Amniotic stem cell (primary cell): ENCODE data around the gene SLX9.

ENCODE experiments used
- DNase-seq: peaks from one replicate; lab custom pipeline; 2025; lab: John Stamatoyannopoulos, UW

Gene SLX9

GRCh38 chr21:44977616-44978340, 37.9 kb downstream of the SLX9 start:
- DNase-seq: no peak

DNA sequence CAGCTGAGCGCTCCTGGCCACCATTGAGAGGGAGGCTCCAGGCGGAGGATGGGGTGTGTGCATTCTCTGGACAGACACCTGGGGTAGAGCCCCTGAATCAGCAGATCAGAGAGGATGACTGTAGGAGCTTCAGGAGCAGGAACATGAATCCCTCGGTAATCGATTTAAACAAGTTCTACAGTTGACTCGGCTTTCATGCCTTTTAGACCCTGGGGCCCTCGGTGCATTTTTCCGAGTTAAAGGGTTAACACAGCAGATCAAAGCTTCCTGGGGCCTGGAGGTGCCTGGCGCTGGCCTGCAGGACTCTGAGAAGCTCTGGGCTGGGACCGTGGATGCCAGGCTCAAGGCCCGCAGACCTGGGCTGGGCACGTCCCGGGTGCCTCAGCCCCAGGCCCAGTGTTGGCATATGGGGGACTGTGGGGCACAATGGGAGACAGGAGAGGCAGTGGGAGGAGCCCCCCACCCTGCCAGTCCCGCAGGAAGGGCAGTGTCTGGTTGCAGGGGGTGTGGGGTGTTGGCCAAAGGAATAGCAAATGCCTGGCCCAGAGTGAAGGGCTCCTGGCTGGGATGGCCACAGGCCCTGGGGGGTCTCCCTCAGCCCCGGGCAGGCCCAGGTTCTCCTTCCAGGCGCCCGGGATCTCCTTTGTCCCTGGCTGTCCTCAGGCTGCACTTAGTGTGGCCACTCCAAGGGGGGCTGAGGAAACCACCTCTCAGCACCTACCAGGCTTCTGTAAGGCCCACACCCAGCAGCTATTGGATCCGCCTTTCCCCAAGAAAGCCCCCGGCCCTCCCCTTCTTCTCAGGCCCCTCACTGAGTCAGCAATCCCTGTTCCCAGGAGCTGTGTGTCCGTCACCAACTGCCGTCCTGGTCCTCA, 40.1 kb downstream of the SLX9 start:
- DNase-seq: no peak

- DNase-seq: no peak
Observed at GRCh38 chr21:44980562-44981489, 41.0 kb downstream of the SLX9 start.

DNA sequence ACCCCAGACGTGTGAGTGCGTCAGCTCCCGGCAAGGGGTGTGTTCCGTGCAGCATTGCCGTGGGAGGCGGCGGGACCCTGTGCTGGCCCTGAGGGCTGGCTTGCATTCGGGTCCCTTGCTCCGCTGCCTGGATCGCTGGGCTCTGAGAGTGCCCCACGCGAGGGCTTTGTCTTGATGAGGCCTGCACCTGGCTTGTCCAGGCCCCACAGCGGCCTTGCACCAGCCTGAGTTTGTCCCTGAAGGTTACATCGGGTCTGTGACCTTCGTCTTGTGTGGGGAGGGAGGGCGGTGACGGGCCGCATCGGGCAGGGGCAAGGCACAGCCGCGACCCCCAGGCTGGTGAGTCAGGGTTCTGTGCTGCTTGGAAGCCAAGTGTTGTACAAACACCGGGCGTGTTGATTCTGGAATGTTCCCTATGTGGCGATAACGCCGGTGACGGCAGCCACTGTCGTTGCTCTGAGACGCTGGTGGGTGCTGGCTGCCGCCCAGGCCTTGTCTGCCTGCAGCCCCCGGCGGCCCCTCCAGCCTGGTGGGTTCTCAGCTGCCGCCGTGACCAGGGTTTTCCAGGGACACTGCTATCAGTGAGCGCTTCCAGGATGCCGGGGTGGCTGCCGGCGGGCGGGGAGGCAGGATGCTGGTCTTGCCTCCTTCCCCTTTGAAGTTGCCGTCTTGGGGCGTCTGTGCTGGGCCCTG, 42.9 kb downstream of the SLX9 start:
- no peak for DNase-seq

DNA sequence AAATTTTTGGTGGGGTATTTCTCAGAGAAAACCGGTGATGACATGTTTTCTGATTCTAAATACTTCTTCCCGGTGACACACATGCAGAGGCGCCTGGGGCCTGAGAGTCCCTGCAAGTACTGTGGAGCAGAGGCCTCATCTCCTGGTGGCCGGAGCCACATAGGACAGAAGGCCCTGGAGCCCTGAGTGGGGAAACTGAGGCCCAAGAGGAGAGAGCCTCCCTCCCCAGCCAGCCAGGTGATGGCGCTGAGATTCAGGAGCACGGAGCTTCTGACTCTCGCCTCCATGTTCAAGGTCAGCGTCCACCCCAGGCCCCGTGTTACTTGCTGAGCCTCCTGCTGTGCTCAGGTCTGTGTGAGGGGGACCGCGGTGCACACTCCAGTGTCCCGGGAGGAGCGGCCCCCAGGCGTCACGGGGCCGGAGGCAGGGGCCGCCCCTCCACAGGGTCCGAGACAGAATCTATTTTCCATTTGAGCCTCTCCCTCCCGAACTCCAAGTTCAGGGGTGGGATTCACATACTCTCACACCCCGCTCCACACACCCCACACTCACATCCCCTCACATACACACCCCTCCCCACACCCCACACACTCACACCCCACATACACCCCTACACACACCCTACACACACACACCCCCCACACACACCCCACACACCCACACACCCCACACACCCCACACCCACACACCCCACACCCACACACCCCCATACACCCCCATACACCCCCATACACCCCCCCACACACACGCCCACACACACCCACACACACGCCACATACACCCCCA, 43.8 kb downstream of the SLX9 start:
- no peak for DNase-seq

GRCh38 chr21:44984428-44984791, 44.6 kb downstream of the SLX9 start:
- no peak for DNase-seq

DNA sequence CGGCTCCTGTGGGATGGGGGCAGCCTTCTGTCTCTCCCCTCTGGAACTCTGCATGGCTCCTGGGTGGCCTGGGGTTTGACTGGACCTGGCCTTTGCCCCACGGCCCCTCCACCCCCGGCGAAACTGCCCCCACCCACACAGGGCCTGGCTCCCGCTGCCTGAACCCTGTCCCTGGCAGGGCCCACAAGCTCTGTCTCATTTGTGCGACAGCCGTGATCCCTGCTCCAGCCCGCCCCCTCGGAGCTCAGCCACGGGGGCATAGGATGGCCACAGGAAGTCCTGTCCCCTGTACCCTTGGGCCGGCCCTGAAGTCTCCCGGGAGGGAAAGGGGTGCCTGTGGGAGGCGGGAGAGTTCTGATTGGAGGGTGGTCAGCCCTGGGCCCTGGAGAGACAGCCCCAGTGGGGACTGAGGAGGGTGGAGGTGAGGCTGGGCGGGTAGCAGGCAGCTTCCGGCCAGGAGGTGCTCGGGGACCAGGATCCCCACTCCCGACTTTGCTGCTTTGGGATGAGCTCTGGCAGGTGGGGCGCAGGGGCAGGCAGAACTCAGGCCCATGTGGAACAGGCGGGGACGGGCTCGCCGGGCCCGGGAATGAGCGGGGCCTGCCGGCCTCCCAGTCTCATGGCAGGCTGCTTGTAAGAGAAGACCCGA, 45.1 kb downstream of the SLX9 start:
- DNase-seq: no peak

DNA sequence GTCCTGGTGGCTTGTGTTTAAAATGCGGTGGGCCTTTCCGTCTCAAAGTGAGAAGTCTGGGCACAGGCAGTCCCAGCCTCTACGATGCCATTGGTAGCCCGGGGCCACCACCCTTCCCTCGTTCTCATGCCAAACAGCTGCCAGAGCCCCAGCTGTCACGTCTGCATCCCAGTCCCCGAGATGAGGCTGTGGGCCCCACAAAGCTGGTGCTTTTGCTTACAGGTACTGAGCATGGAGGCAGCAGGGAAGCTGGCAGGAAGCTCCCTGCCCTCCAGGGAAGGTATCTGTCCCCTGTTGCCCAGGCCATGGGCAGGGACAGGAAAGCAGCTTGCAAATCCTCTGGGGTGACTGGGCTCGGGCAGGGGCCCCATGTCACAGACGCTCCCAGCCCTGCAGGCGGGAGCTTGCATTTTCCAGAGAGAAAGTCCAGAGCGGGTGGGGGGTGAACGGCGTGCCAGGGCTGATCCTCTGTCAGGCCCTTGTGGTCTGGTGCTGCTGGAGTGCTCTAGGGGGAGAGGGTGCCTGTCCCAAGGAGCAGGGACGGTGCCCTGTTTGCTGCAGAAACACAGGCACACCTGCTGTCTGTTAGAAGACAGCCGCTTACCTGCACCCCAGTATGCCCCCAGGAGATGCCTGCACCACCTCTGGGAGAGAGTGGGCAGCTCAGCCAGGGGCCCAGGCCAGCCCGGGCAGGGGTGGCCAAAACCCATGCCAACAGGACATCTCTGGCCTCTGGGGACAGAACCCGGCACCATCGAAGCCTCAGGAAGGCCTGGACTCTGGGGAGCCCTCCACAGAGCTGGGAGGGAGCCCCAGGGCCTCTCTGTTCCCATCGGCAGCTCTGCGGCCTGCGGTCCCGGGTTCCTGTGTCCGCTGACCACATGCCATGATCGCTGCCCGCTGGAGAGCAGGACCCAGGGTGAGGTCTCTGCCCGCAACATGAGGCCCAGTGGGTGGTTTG, 45.9 kb downstream of the SLX9 start:
- DNase-seq: no peak

GRCh38 chr21:44986471-44987291, 46.9 kb downstream of the SLX9 start:
- no peak for DNase-seq

- DNase-seq: no peak
Observed at GRCh38 chr21:44987301-44987885, 47.6 kb downstream of the SLX9 start.

GRCh38 chr21:44987886-44988606, 48.2 kb downstream of the SLX9 start:
- no peak for DNase-seq

DNA sequence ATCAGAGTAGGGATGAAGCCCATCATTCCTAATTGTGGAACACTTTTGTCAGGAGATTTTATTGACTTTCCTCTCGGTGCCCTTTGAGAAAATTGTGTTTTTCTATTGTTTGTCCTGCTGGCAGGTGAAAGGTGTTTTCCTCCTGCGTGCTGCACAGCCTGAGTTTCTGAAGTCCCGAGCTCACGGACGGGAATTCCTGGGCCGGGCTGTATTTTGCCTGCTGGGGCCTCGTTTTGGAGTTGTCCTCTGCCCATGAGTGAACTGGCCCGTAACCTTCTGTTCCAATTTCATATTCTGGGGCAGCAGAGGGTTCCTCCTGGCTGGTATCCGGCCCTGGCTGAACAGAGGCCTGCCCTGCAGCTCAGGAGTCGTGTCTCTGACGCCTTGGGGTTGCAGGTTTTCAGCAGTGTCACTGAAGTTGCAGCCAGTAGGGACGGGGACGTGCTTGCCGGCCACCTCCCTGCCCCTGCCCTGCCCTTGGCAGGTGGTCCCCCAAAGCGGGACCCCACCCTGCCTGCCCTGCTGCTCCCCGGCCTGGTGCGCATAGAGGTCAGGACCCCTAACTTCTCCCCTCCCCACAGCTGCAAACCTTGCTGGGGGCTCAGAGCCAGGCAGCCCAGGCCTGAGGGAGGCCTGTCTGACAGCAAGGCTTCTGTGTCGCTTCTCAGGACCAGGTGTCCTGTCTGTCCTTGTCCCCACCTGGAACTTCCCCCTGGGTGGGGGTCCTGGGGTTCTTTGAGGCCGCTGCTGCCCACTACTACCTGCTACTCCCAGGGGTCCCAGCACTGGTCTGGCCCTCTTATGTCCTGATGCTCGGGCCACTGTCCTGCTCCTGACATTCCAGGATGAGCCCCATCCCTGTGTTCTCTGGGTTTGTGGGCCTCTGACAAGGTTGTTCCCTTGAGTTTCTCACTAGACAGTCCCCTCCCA, 49.0 kb downstream of the SLX9 start:
- DNase-seq: no peak

GRCh38 chr21:44989537-44989886, 49.7 kb downstream of the SLX9 start:
- no peak for DNase-seq

- no peak for DNase-seq
Observed at GRCh38 chr21:44989943-44990780, 50.3 kb downstream of the SLX9 start.

DNA sequence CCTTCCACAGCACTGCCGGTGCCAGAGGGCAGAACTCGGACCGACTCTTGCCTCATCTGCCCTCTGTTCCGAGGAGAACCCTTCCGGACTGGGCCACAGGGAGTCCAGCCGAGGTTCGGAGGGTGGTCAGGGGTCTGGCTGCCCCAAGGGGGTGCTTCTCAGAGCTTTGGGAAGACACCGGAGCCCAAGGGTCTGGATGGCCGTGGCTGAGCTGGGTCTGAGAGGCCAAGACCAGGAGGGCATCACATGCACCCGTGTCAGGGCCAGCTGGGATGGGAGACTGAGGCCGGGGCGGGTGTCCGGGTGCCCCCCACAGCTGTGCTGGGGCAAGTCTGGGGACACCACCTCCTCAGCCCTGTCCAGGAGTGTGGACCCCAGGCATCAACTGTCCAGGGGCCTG, 51.1 kb downstream of the SLX9 start:
- no peak for DNase-seq
